CD4-positive, CD25-positive, alpha-beta regulatory T cell (primary cell): ENCODE measurements around the gene SEZ6L. TPM values are rescaled to one million over a fixed set of nuclear protein-coding genes. Genes with fewer than 3 reads are reported as not detected.

Experiments
- ATAC-seq, 2 donors: fragments of 150-1000 bp; cut with Tn5 transposase; one replicate each; pipeline ENCODE4 v1.10.0; 2021; ENCODE audit warnings: low read depth in 2 of 2, moderate number of reproducible peaks in 2 of 2, moderate library complexity in 1 of 2
- DNase-seq, 3 donors: peaks; one replicate each; pipeline versions ENCODE4 v3.0.0 to v3.0.0-alpha.2; 2012 to 2022; ENCODE audit warnings: mixed read lengths in 1 of 3
- H3K27ac ChIP-seq: one replicate; pipeline ENCODE4 v1.7.0; 2013; ENCODE audit warnings: mild to moderate bottlenecking, low read length; ENCODE audit not compliant: insufficient read depth, poor library complexity, severe bottlenecking
- H3K27me3 ChIP-seq: one replicate; pipeline ENCODE4 v1.7.0; 2013; ENCODE audit warnings: low read length; ENCODE audit not compliant: control insufficient read depth, insufficient read depth
- H3K36me3 ChIP-seq: one replicate; pipeline ENCODE4 v1.7.0; 2013; ENCODE audit warnings: mild to moderate bottlenecking, low read length, moderate library complexity; ENCODE audit not compliant: control insufficient read depth, insufficient read depth
- H3K4me1 ChIP-seq: 2 replicates; pipeline ENCODE4 v1.7.0; 2013; ENCODE audit warnings: mild to moderate bottlenecking, low read length; ENCODE audit not compliant: insufficient read depth, control insufficient read depth, poor library complexity, severe bottlenecking
- H3K4me3 ChIP-seq: one replicate; pipeline ENCODE4 v1.7.0; 2013; ENCODE audit warnings: low read depth, mild to moderate bottlenecking, low read length, moderate library complexity
- H3K9me3 ChIP-seq, 2 experiments: 1 replicate in 1 of 2; 2 replicates in 1 of 2; pipeline ENCODE4 v1.7.0; 2013; ENCODE audit warnings: low read length in 2 of 2, mild to moderate bottlenecking in 1 of 2, moderate library complexity in 1 of 2; ENCODE audit not compliant: control insufficient read depth in 2 of 2
- H3K27ac Mint-ChIP-seq, 3 donors: one replicate each; pipeline ENCODE4 v1.8.0; 2020 to 2022; ENCODE audit warnings: mild to moderate bottlenecking in 3 of 3, mixed read lengths in 3 of 3, moderate library complexity in 2 of 3
- H3K27me3 Mint-ChIP-seq: one replicate; pipeline ENCODE4 v1.8.0; 2022; ENCODE audit warnings: mild to moderate bottlenecking, mixed read lengths
- H3K36me3 Mint-ChIP-seq: one replicate; pipeline ENCODE4 v1.8.0; 2020; ENCODE audit warnings: mixed read lengths
- H3K4me1 Mint-ChIP-seq, 4 donors: one replicate each; pipeline ENCODE4 v1.8.0; 2020 to 2022; ENCODE audit warnings: mixed read lengths in 4 of 4, mild to moderate bottlenecking in 1 of 4
- H3K4me3 Mint-ChIP-seq, 4 donors: one replicate each; pipeline ENCODE4 v1.8.0; 2020 to 2022; ENCODE audit warnings: mild to moderate bottlenecking in 4 of 4, mixed read lengths in 4 of 4, moderate library complexity in 3 of 4
- H3K9me3 Mint-ChIP-seq, 7 donors: one replicate each; pipeline ENCODE4 v1.8.0; 2020 to 2022; ENCODE audit warnings: mixed read lengths in 7 of 7, mild to moderate bottlenecking in 3 of 7, moderate library complexity in 2 of 7
- polyA plus RNA-seq, 4 donors: library from polyadenylated mRNA; unstranded; fragments of 300-500 nt; fragmentation: Illumina TruSeq; gene quantifications; one replicate each; pipeline ENCODE4 v1.2.3, GENCODE V29; 2021
- total RNA-seq: library from RNA; stranded (reverse); gene quantifications from one replicate; pipeline ENCODE4 v1.2.3, GENCODE V29; 2022

The SEZ6L gene
- total RNA-seq, result not detected
- polyA plus RNA-seq, result not detected

DNA sequence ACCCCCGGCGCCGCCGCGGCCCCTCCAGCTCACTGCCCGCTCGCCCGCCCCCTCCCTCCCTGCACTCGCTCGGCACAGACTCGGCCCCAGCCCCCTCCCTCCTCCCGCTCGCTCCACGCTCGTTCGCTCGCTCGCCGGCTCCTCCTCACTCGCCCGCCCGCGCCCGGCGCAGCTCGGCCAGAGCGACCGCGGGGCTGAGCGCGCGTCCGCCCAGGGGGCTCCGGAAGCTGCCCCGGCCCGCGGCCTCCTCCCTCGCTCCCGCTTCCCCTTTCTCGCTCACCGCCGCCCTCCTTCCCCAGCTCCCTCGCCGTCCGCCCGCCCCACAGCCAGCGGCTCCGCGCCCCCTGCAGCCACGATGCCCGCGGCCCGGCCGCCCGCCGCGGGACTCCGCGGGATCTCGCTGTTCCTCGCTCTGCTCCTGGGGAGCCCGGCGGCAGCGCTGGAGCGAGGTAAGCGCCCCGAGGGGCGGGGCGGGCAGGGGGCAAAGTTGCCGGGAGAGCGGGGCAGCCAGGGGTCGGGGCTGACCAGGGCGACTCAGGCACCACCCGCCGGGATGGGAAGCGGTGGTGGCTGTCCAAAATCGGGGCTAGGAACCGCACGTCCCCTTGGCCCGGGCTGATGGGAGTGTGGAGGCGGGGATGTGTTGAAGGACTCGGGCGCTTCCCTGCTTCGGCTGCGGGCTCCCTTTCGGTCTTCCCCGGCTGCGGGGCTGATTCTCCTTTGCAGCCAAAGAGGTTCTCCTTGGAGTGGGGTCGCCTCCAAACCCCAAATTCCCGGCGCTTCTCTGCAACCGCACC, at the start of gene SEZ6L:
Gene SEZ6L, plus strand, starts transcription at position 148 of the 797 bp plus-strand sequence. Its CDS starts 208 bp downstream, at position 356.
- no peaks in the 10 kb centered on the region for H3K4me1 Mint-ChIP-seq
- DNase-seq (no peak), ATAC-seq (no peak)
- Histone ChIP-seq H3K27me3 (peaks cover 13% of the 10 kb centered on the region), H3K9me3 (no peaks in the 10 kb centered on the region), H3K27ac (no peak within 1 kb of the TSS), H3K4me1 (peaks cover 4% of the 10 kb centered on the region), H3K36me3 (no peaks in the 10 kb centered on the region), H3K4me3 (no peak within 1 kb of the TSS)
- H3K27ac Mint-ChIP-seq, result peak within 1 kb of the TSS in 1 of 3 donors; percentile 22
- peaks cover 0 to 5% (median 0%) of the 10 kb centered on the region in 7 donors for H3K9me3 Mint-ChIP-seq
- peaks cover 70% of the 10 kb centered on the region for H3K27me3 Mint-ChIP-seq
- H3K4me3 Mint-ChIP-seq, result peak within 1 kb of the TSS in 2 of 4 donors; percentile 31 to 33
- H3K36me3 Mint-ChIP-seq, result no peaks in the 10 kb centered on the region

DNA sequence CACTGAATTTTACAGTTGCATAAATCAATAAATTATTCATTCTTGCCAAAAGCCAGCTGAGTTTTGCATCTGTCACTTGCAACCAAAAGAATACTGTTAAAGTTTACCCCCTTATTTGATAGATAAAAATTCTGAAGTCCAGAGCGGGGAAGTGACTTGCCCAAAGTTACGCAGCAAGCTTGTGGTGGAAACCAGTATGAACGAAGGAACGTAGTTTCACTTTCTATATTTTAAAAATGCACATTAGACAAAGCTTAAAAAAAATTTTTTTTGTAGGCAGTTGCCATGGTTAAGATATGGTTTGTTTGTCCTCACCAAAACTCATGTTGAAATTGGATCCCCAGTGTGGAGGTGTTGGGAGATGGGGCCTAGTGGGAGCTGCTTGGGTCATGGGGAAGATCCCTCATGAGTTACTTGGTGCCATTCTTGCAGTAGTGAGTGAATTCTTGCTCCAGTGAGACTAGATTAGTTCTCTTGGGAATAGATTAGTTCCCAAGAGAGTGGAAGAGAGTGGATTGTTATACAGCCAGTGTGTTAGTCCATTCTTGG, 46.3 kb upstream of the SEZ6L start:
- Histone ChIP-seq H3K27ac (no peak overlapping the region), H3K36me3 (no peaks in the 10 kb centered on the region), H3K27me3 (no peaks in the 10 kb centered on the region), H3K9me3 (no peaks in the 10 kb centered on the region), H3K4me3 (peak overlapping the region; percentile 70), H3K4me1 (peaks cover 3% of the 10 kb centered on the region)
- Mint-ChIP-seq H3K36me3 (no peaks in the 10 kb centered on the region), H3K27ac (peak overlapping the region in 1 of 3 donors; percentile 13), H3K4me3 (peak overlapping the region in 3 of 4 donors; percentile 67 to 83 (median 70)), H3K4me1 (peaks cover 0 to 14% (median 6%) of the 10 kb centered on the region in 4 donors), H3K27me3 (no peaks in the 10 kb centered on the region), H3K9me3 (no peaks in the 10 kb centered on the region)
- no peak for ATAC-seq
- DNase-seq, result peak in 1 of 3 donors; percentile 12

DNA sequence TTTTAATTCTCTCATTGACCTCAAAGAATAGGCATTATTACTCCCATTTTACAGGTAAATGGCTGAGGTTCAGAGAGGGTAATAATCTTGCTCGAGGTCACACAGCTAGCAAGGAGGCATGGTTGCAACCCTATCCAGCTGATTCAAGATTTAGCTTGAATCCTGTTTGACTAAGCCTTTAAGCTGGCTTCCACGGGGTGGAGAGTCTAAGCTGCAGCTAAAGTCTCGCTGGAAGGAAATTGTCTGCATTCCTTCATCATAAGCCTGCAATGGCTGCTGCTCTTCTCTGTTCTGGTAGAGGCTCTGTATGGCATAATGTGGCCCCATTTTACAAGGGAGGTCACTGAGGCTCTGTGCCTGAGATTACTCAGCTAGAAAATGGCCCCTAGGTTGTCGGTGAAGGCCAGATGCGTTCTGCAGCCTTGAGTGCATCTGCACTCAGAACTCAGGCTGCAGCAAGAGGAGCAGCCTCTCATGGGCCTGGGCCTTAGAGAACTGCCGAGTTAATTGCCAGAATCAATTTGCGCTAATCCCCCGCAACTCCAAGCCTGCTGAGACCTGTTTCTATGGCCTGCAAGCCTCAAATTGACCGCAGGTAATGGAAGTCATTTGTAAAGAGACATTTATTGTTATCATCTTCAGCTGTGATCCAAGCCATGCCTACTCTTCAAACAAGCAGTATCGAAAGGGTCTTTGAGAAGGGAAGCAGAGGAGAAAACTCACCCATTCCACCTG, 44.1 kb upstream of the SEZ6L start:
- Histone ChIP-seq H3K27me3 (no peaks in the 10 kb centered on the region), H3K27ac (no peak overlapping the region), H3K9me3 (no peaks in the 10 kb centered on the region), H3K4me3 (no peak overlapping the region), H3K4me1 (peaks cover 3% of the 10 kb centered on the region), H3K36me3 (no peaks in the 10 kb centered on the region)
- peaks cover 0 to 14% (median 6%) of the 10 kb centered on the region in 4 donors for H3K4me1 Mint-ChIP-seq
- H3K27me3 Mint-ChIP-seq, result no peaks in the 10 kb centered on the region
- no peaks in the 10 kb centered on the region for H3K9me3 Mint-ChIP-seq
- DNase-seq (no peak), ATAC-seq (no peak)
- no peak overlapping the region for H3K4me3 Mint-ChIP-seq
- H3K36me3 Mint-ChIP-seq, result no peaks in the 10 kb centered on the region
- no peak overlapping the region for H3K27ac Mint-ChIP-seq

DNA sequence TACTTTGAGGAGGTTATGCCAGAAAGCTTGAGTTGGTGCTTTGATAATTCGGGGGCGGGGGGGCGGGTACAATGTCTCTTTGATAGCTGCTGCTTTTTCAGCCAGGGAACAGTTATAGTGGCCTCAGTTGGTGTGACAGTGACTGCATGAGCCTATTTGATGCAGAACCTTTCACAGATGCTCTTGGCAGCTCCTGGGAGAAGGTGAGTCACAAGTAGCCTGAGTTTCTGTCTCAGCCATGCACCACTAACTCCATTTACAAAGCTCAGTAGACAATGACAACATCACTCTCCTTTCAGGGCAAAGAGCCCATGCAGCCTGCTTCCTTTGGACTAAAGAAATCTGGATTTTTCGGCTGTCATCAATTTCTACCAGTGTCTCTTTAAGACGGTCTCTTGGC, 42.1 kb upstream of the SEZ6L start:
- Histone ChIP-seq H3K4me1 (peaks cover 3% of the 10 kb centered on the region), H3K27ac (no peak overlapping the region), H3K36me3 (no peaks in the 10 kb centered on the region), H3K27me3 (no peaks in the 10 kb centered on the region), H3K9me3 (no peaks in the 10 kb centered on the region), H3K4me3 (no peak overlapping the region)
- Mint-ChIP-seq H3K27ac (no peak overlapping the region), H3K4me1 (peaks cover 0 to 12% (median 6%) of the 10 kb centered on the region in 4 donors), H3K9me3 (no peaks in the 10 kb centered on the region), H3K27me3 (no peaks in the 10 kb centered on the region), H3K4me3 (no peak overlapping the region), H3K36me3 (no peaks in the 10 kb centered on the region)
- DNase-seq (no peak), ATAC-seq (no peak)

DNA sequence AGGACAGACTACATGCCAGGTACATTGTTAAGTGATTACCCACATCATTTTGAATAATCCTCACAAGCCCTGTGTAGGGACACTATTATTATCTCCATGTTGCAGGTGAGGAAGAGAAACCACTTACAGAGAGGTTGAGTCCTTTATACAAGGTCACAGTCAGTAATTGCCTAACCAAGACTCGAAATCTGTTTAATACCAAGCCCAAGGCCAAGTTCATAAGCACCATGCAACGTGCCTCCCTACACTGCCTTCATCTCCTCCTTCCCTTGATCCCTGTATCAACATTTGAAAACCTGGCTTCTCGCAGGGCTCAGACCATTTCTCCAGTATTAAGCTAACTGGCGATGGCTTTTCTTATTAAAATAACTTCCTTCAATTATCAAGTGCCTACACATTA, 41.7 kb upstream of the SEZ6L start:
- Mint-ChIP-seq H3K27me3 (no peaks in the 10 kb centered on the region), H3K4me1 (peaks cover 0 to 8% (median 4%) of the 10 kb centered on the region in 4 donors), H3K9me3 (no peaks in the 10 kb centered on the region), H3K4me3 (no peak overlapping the region), H3K27ac (no peak overlapping the region), H3K36me3 (no peaks in the 10 kb centered on the region)
- H3K27ac ChIP-seq, result no peak overlapping the region
- DNase-seq (no peak), ATAC-seq (no peak)
- no peaks in the 10 kb centered on the region for H3K36me3 ChIP-seq
- peaks cover 3% of the 10 kb centered on the region for H3K4me1 ChIP-seq
- H3K27me3 ChIP-seq, result no peaks in the 10 kb centered on the region
- no peaks in the 10 kb centered on the region for H3K9me3 ChIP-seq
- no peak overlapping the region for H3K4me3 ChIP-seq

DNA sequence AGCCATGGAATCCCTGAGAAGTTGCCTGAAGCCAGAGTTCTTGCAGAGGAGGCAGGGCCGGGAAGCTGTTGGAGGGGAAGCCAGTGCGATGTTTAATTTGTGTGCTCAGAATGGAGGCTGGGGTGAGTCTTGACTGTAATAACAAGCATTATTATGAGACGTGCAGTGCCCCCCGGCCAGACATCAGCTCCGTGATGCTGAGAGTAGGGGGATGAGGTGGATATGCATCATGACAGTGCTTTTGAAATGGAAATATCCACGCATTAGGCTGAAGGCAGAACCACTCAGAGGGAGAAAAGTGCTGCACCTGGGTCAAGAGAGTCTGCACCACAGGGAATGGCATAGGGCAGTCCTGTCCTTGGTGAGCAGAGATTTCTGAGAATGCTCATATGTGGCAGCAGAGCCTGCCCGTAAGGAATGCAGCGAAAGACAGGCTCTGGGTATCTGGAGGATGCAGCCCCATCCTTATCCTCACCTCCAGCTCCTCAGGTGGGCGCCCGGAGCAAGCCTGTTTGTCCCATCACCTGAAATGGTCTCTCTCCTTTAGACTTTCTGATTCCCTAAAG, 37.6 kb upstream of the SEZ6L start:
- no peak overlapping the region for H3K4me3 Mint-ChIP-seq
- no peak overlapping the region for H3K4me3 ChIP-seq
- no peak overlapping the region for H3K27ac Mint-ChIP-seq
- H3K4me1 Mint-ChIP-seq, result no peaks in the 10 kb centered on the region
- H3K4me1 ChIP-seq, result no peaks in the 10 kb centered on the region
- H3K27me3 Mint-ChIP-seq, result no peaks in the 10 kb centered on the region
- no peaks in the 10 kb centered on the region for H3K9me3 ChIP-seq
- no peaks in the 10 kb centered on the region for H3K36me3 Mint-ChIP-seq
- H3K27ac ChIP-seq, result no peak overlapping the region
- ATAC-seq (no peak), DNase-seq (no peak)
- no peaks in the 10 kb centered on the region for H3K9me3 Mint-ChIP-seq
- H3K36me3 ChIP-seq, result no peaks in the 10 kb centered on the region
- no peaks in the 10 kb centered on the region for H3K27me3 ChIP-seq

DNA sequence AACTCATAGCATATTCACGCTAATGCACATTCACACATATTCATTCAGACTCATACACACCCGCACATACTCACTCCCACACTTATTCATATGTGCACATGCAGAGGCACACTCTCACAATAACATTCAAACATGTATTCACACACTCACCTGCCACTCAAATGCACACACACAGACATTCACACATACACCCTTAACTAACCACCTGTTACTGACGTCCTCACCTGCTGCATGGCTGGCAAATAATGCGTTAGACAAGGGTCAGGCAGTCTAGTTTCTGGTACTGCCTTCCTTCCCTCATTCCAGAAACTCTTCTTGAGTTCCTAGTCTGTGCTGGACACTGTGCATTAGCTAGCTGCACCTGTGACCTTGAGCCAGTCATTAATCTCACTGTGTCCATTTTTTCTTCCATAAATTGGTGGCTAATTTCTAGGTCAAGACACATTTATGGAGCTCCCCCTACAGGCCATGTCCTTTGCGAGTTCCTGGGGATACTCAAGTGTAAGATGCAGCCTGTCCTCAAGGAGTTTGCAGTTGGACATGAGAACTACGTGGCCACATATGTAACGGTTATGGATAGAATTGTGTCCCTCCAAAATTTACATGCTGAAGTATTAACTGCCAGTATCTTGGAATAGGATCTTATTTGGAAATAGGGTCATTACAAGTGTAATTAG, 34.5 kb upstream of the SEZ6L start:
- peaks cover 0 to 3% (median 0%) of the 10 kb centered on the region in 7 donors for H3K9me3 Mint-ChIP-seq
- no peaks in the 10 kb centered on the region for H3K9me3 ChIP-seq

More for the DNA sequence above, 34.5 kb upstream of the SEZ6L start:
- peak in 1 of 3 donors; percentile 7 for DNase-seq
- ATAC-seq, result no peak
- Histone ChIP-seq H3K4me1 (no peaks in the 10 kb centered on the region), H3K27ac (no peak overlapping the region), H3K4me3 (no peak overlapping the region), H3K36me3 (no peaks in the 10 kb centered on the region), H3K27me3 (no peaks in the 10 kb centered on the region)
- no peak overlapping the region for H3K4me3 Mint-ChIP-seq
- H3K27ac Mint-ChIP-seq, result no peak overlapping the region
- H3K27me3 Mint-ChIP-seq, result no peaks in the 10 kb centered on the region
- H3K4me1 Mint-ChIP-seq, result no peaks in the 10 kb centered on the region
- H3K36me3 Mint-ChIP-seq, result no peaks in the 10 kb centered on the region
